Activated CD4-positive, CD25-positive, alpha-beta regulatory T cell (primary cell): Measurements from ENCODE around the gene RNU6-9.
A peak's percentile ranks its signal among the peaks of the same experiment; 100 is the strongest.

Experiments
- DNase-seq, 4 experiments: peaks; one replicate each; lab custom pipeline; 2025; lab: John Stamatoyannopoulos, UW

RNU6-9 gene

DNA sequence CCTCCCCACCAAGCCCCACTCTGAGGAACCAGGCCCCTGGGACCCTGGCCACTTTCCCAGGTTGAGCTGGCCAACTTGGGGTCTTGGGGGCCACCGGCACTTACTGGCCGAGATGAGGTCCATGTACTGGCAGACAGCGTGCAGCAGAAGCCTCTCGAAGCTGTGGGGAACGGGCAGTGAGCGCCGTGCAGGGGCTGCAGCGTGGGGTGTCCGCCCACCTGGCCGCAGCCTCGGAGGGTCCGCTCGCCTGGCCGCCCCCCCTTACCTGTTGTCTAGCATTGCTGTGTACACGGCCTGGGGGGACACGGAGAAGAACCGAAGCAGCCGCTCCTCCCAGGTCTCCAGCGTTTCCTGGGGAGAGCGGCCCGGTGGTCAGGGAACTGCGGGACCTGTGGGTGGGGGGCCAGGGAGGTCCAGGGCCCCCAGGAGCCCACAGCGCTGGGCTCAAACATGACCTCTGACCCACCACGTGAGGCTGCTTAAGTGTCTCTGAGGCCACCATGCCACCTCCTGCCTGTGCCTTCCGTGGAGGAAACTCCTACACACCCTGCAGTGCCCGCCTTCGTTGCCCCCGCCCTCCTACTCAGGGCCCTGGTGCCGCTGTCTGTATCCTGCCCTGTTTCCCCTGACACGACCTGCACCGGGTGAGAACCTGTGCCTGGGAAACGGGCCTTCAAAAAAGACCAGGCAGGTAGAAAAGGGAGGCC lies 6.2 kb downstream of the RNU6-9 start:
- no peak for DNase-seq

DNA sequence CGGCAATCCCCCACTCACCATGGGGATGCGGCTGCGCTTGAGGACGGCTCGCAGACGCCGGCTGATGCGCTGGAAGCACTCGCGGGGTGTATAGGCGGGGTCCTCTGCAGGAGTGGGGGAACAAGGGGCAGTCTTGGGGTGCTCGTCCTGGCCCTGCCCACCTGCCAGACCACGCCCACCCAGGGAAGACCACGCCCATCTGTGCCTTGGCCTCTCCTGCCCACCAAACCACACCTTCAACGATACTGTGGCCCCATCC lies 6.7 kb downstream of the RNU6-9 start:
- DNase-seq, result no peak

DNA sequence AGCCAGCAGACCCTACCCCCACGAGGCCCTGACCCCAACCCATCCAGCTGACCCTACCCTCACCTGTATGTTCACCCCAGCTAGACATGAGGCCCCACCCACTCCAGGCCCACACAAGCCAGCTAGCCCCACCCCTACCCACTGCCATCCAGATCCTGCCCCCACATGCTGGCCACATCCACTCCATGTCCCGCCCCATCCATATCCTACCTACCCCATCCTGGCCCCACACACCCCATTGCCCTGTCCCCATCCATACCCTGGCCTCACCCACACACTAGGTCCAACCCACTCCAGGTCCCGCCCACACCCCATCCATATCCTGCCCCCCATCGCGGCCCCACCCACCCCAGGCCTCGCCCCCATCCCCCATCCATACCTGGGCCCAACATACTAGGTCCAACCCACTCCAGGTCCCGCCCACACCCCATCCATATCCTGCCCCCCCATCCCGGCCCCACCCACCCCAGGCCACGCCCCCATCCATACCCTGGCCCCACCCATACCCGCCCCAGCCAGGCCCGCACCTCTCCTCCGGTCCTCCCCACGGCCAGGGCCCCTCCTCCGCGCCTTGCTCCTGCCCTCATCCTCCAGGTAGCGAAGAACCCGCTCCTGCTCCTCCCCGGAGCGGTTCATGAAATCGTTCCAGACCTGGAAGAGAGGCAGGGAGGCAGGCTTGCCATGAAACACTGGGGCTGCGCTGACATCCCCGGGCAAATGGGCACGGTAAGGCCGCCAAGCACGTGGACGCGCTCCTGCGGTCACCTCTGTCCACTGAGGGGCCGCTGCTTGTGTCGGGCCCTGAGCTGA lies 7.2 kb downstream of the RNU6-9 start:
- DNase-seq, result no peak

DNA sequence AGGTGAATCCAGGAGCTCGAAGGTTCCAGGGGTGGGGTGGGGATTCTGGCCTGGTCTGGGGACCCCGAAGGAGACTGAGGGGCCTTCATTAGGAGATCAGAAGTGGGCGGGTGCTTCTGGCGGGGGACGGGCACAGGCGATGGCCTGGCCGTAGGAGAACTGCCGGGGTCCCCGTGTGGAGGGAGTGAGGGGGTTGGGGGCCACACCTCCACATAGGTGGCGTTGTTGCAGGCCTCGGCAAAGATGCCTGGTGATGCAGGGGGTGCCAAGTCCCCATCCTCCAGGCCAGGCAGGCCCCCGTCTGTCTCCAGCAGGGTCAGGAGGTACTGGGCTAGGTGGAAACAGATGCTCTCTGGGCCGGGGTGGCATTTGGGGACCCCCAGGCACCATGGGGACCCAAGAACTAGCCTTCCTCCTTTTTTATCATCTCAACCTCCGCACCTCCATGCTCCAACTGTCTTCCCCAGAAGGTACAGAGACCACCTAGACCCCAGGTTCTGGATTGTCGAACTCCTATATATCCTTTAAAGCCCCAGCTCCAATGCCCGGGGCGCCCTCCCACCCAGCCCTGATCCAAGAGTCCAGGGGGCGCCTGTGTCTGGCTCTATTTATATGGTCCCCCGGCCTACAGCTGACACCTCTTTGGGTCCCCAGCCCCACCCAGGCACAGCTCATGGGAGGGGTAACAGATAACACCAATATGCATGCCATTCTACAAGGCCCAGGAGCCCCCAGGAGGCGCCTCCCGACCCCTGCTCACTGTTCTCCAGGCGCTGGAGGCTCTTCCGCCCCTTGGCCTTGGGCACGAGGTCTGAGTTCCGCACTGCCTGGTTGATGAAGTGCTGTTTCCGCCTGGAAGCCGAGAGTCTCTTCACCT lies 8.2 kb downstream of the RNU6-9 start:
- no peak for DNase-seq

DNA sequence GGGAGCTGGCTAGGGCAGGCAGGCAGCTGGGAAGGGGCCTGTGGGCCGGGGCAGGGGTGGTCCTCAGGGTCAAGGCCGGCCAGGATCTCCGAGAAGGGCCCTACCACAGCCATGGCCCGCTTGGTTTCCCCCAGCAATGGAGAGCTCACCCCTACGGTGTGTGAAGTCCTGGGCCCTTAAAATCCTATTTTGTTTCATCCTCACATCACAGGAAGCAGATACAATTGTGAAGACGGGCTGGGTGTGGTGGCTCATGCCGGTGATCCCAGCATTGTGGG lies 8.7 kb downstream of the RNU6-9 start:
- DNase-seq, result no peak

DNA sequence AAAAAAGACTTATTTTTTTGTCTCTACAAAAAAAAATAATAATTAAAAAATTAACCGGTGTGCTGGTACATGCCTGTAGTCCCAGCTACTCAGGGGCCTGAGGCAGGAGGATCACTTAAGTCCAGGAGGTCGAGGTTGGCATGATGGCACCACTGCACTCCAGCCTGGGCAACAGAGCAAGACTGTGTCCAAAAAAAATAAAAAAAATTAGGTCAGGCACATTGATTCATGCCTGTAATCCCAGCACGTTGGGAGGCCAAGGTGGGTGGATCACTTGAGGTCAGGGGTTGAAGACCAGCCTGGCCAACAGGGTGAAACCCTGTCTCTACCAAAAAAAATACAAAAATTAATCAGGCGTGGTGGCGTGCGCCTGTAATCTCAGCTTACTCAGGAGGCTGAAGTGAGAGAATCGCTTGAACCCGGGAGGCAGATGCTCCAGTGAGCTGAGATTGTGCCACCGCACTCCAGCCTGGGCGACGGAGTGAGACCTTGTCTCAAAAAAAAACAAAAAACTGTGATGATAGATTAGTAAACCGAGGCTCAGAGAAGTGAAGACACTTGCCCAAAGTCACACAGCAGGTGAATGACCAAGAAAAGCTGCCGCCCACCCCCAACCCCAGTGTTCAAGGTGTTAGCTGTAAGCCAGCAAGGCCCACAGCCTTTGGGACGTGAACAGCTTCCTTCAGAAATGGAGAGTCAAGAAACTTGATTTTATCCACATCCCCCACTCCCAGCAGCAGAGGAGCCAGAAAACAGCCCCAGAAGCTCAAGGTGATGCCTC lies 9.4 kb downstream of the RNU6-9 start:
- DNase-seq, result no peak

DNA sequence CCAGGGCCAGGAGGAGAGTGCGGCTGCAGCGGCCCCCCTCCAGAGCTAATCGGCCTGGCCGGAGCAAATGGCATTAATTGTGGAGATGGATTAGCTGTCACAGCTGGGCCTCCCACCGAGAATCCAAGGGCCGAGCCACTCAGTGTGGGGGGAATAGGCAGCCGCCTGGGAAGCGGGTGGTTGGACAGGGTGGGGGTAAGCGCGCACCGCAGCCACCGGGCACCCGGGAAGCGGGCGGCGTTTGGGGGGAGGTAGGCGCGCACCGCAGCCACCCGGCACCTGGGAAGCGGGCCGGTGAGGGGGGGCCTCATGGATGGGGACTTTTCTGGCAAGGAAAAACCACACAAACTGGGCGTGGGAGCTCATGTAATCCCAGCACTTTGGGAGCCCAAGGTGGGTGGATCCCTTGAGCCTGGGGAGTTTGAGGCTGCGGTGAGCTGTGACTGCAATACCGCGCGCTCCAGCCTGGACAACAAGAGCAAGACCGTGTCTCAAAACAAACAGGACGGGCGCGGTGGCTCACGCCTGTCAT lies 10.0 kb downstream of the RNU6-9 start:
- DNase-seq, result no peak

DNA sequence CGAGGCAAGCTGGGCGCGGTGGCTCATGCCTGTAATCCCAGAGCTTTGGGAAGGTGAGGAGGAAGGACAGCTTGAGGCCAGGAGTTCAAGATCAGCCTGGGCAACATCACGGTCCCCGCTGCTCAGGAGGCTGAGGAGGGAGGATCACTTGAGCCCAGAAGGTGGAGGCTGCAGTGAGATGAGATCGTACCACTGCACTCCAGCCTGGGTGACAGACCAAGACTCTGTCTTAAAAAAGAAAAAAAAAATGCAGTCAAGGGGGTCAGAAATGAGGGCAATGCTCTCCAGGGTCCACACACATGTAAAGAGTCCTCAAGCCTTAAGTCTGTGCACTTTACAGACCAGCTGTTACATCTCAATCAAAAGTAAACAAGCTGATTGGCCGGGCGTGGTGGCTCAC lies 11.3 kb downstream of the RNU6-9 start:
- DNase-seq, result no peak

DNA sequence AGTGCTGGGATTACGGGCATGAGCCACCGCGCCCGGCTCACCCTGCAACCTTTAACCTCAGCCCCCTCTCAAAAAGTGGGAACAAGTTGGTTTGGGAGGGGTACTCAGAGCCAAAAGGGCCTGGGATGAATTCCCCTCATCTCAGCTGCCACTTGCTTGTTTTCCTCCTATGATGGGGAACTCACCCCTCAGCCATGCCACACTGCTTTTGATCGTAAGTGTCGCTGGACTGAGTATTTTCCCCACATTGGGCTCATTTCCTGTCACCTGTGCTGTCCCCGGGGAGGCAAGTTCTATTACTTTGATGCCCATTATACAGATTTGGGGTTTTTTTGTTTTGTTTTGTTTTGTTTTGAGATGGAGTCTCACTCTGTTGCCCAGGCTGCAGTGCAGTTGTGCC lies 13.2 kb downstream of the RNU6-9 start:
- DNase-seq, result no peak

DNA sequence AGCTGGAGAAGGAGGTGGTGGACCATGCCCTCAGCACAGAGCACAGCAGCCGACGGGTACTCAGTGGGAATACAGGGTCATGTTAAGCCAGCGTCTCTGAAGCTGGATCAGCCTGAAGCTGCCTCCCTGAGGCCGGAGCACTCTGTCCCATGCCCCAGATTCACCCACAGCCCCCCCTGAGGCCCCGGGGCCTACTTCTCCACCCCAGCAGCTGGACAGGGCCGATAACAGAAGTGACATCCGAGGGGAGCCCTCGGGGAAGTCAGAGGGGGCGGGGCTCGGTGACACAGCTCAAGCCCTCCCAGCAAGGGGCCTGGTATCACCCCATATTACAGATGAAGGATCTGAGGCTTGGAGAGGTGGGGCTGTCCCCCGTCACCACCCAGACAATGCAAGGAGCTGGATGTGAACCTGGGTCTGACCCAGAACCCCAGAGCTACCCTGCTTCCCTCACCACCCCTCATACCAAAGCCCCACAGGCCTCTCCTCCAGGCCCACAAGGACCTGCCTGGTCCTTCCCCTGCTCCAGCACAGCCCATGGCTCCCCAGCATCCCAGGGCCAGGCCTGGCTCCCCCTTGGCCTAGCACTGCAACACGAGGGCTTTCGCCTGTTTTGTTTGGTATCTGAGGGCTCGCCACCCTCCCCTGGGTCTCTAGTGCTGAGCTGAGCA lies 14.0 kb downstream of the RNU6-9 start:
- no peak for DNase-seq

DNA sequence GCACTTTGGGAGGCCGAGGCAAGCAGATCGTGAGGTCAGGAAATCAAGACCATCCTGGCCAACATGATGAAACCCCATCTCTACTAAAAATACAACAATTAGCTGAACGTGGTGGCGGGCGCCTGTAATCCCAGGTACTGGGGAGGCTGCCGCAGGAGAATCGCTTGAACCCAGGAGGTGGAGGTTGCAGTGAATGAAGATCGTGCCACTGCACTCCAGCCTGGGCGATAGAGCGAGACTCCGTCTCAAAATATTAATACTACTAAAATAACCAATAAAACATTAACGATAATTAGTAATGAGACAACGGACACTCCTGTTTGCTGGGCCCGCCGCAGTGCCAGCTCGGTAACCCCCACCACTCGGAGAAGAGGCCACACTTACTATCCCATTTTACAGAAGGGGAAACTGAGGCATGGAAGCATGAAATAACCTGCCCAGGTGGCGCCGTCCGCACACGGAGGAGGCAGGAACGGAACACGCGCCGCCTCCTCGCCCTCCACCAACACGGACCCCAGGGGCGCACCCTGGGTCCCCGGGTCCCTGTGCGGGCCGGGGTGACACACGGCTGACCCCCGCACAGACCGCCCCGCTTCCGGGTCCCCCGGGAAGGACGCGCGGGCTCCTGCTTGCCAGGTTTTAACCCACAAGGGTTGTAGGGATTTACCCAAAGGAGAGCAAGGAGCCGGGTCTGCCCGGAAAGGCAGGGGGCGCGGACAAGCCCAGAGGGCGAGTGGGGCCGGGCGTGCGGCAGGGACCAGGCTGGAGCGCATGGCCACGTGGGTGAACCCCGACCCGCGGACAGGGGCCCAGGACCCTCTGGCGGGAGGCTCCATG lies 18.1 kb downstream of the RNU6-9 start:
- DNase-seq, result no peak

DNA sequence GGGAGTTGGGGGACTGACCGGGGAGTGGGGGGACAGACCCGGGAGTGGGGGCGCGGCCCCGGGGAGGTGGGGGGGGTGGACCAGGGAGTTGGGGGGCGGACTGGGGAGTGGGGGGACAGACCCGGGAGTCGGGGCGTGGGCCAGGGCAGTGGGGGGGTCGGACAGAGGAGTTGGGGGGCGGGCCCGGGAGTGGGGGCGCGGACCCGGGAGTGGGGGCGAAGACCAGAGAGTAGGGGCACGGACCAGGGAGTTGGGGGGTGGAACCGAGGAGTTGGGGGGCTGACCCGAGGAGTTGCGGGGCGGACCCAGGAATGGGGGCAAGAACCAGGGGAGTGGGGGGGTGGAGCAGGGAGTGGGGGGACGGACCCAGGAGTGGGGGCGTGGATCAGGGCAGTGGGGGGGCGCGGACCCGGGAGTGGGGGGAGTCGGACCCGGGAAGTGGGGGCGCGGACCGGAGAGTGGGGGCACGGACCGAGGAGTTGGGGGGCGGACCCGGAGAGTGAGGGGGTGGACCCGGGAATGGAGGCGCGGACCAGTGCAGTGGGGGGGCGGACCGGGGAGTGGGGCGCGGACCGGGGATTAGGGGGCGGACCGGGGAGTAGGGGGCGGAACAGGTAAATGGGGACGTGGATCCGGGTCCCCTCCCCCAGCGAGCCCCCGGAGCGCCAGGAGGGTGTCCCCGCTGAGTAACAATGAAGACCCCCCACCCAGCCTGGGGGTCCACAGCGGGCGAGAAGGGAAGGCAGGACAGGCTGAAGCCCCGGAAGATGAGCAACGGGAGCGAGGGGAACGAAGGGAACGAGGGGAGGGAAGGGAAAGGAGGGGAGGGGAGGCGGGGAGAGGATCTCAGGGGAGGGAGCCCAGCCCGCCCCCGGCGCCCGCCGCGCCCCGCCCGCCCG lies 19.1 kb downstream of the RNU6-9 start:
- no peak for DNase-seq

DNA sequence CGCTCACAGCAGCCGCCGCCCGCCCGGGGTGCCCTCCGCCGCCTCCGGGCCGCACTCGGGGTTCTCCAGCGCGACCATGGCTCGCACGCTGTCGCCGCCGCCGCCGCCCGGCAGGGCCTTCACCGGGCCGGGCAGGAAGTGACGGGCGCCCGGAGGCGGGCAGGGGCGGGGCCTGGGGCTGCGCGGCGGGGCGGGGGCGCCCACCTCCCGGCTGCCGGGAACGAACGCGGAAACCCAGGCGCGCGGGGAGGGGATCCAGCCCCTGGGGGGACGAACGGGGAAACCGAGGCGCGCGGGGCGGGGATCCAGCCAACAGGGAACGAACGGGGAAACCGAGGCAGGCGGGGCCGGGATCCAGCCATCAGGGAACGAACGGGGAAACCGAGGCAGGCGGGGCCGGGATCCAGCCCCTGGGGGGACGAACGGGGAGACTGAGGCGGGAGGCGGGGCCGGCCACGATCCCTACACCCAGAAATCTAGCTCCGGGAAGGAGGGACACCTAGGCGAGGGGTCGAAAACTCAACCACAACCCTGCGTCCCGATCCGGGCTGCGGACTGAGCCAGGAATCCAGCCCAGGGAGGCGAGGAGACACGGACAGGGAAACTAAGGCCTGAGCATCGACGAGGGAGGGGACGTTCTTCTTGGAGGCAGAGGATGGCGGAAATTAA lies 19.9 kb downstream of the RNU6-9 start, which contains the start of gene R3HDM4:
Gene R3HDM4 (minus strand): TSS at position 140 of the 669 bp plus-strand sequence. CDS start 62 bp downstream, at position 78.
- peak; percentile 68 to 86 (median 76) for DNase-seq

DNA sequence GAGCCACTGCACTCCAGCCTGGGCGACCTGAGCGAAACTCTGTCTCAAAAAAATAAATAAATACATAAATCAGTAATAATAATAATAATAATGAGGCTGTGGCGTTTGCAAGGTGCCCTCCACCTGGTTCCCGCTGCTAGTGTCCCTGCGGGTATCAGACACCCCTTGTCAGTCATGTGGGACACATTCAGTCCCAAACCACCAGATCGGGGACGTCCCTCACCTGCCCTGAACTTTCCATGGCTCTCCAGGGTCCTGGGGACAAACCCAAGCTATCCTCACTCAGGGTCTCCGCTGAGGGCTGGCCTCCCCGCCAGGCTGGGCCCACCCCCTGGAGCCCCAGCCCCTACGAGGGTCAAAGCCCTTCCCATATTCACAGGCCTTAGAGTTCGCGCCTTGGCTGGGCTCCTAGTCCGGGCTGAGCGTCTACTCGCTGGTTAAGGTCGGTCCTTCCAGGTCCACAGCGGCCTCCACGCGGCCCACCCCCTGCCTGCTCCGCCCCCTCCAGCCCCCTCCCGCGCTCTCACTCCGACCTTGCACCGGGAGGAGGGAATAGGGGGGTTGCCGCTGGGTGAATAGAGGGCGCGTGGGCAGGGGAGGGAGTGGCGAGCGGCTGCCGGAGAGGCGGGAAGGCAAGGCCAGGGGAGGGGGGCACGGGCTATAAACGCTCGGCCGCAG lies 23.5 kb downstream of the RNU6-9 start:
- no peak for DNase-seq

DNA sequence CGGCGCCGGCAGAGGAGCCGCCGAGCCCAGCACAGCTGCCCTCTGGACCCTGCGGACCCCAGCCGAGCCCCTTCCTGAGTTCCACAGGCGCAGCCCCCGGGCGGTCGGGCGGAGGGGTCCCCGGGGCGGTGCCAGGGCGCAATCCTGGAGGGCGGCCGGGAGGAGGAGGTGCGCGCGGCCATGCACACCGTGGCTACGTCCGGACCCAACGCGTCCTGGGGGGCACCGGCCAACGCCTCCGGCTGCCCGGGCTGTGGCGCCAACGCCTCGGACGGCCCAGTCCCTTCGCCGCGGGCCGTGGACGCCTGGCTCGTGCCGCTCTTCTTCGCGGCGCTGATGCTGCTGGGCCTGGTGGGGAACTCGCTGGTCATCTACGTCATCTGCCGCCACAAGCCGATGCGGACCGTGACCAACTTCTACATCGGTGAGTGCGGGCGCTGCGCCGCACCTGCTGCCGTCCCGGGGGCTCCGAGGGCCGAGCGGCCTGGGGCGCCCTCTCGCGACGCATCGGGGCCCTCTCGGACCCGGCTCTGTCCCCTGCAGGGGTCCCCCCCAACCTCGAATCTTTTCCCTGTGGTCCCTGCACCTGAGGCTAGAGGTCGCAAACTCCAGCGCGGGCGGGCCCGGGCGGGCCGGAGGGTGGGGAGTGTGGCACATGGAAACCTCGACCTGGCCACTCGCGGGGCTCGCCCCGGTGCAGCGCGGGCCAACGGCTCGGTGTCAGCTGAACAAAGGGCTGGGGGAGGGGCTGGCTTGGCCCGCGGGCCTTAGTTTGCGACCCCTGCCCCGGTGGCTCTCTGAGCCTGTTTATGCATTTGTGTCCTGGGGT lies 24.3 kb downstream of the RNU6-9 start, which contains the start of gene KISS1R:
Gene KISS1R (plus strand): TSS at position 11 of the 829 bp plus-strand sequence. CDS start 170 bp downstream, at position 181.
- DNase-seq, result peak in 1 of 4 experiments; percentile 34

DNA sequence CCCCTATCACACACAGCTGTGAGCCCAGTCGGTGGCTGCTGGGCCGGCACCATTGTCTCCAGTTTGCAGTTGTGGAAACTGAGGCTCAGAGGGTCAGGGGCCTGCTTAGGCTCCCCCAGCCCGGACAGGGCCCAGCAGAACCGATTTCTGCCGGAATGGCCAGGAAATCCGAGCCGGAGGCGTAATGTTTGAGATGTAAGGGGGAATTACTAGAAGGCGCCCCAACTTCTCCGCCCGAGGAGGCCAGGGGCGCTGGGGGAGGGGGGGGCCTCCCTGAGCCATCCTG lies 24.8 kb downstream of the RNU6-9 start:
- no peak for DNase-seq

DNA sequence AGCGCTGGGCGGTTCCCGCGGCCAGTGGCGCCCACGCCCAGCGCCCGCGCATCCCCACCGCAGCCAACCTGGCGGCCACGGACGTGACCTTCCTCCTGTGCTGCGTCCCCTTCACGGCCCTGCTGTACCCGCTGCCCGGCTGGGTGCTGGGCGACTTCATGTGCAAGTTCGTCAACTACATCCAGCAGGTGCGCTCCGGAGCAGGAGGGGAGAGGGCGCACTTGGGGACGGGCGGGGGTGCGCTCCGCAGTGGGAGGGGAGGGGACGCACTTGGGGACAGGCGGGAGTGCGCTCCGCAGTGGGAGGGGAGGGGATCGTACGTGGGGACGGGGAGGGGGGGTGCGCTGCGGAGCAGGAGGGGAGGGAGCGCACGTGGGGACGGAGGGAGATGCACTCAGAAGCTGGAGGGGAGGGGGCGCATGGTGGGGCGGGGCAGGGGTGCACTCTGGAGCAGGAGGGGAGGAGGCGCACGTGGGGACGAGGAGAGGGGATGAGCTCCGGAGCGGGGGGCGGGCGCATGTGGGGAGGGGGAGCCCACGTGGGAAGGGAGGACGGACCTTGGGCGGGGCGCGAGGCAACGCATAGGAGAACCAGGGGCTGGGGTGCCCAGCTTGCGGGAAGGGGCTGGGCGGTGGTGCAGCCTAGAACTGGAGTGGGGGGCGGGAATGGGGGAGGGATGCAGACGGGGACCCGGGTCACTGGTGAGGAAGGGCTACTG lies 25.4 kb downstream of the RNU6-9 start:
- no peak for DNase-seq
